GM10266 (cell line): ENCODE results near the gene IL17REL.

ENCODE experiments used
- DNase-seq: peaks from one replicate; pipeline ENCODE4 v3.0.0; 2012; ENCODE audit errors: extremely low spot score
- CTCF ChIP-seq: IDR thresholded peaks from 2 replicates; pipeline ENCODE4 v1.5.1; 2012; ENCODE audit warnings: mild to moderate bottlenecking, low read depth; ENCODE audit not compliant: control insufficient read depth, insufficient read depth; ENCODE audit errors: missing control alignments

IL17REL gene

DNA sequence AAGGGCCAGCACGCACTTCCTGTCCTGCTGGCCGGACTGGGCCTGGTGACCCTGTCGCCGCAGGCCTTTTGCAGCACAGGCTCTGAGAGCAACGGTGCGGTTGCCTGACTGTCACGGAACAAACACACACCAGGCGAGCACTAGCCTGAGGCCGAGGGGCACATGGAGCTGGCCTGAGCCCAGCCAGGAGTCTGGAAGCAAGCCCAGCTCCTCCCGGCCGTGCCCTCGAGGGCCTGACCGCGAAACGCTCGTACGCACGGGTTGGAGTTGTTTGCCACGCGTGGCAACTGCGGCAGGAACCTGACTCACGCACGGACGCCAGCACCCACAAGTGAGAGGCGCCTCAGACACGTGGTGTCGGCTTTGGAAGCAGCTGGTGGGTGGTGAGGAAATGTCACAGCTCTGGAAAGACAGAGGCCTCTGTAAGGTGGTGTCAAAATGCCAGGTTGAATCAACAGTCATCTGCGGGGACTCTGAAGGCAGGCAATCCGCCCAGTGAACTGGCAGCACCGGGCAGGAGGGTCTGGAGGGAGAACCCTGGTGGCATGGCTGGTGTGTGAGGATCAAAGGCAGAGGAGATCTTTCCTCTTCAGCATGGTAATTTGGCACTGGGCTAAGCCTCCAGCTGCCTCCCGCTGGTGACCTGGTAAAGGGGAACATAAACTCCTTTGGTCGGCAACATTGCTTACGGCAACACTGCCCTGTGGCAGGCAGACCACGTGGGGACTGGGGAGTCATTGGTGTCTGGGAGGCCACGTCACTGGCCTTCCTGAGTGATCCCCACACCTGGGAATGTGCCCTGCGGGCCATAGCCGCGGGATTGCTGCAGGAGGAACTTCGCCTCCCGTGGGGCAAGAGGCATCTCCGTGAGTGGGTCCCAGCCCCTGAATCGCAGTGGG is 15.3 kb upstream of the IL17REL start:
- no peak for DNase-seq
- no peak for TF ChIP-seq CTCF

- TF ChIP-seq CTCF: no peak
These were observed 13.4 kb upstream of the IL17REL start for GRCh38 chr22:50025993-50026392.

DNA sequence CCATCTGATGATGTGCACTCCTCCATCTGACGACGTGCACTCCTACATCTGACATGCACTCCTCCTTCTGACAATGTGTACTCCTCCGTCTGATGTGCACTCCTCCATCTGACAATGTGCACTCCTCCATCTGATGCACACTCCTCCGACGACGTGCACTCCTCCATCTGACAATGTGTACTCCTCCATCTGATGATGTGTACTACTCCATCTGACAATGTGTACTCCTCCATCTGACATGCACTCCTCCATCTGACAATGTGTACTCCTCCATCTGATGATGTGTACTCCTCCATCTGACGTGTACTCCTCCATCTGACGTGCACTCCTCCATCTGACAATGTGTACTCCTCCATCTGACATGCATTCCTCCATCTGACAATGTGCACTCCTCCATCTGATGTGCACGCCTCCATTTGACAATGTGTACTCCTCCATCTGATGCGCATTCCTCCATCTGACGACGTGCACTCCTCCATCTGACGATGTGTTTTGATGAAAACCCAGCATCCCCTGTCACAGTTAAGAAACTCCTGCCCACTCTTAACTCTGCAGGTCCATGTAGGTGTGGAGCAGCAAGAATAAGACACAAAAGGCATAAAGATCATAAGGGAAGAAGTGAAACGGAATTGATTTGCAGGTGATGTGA is 9.7 kb upstream of the IL17REL start:
- TF ChIP-seq CTCF: no peak
- no peak for DNase-seq

More at GRCh38 chr22:50025993-50026392, 13.4 kb upstream of the IL17REL start:
- DNase-seq: no peak

- TF ChIP-seq CTCF: no peak
- no peak for DNase-seq
These were observed 8.0 kb upstream of the IL17REL start for GRCh38 chr22:50020606-50021005.

DNA sequence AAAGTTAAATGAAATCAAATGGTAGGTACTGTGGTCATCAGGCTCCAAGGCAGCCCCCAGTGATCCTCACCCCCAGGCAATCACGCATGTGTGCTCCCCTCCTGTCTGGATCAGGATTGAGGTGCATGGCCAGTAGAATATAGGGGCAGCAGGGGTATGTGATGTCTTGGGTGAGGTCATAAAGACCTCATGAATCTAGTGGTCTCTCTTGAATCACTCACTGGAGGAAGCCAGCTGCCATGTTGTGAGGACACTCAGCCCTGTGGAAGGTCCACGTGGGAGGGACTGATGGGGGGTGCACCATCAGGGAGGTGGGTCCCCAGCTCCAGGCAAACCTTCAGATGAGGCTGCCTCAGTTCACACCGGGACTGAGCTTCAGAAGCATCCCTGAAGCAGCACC is 6.8 kb upstream of the IL17REL start:
- no peak for TF ChIP-seq CTCF
- DNase-seq: no peak

- no peak for DNase-seq
- TF ChIP-seq CTCF: no peak
These were observed 6.2 kb upstream of the IL17REL start for GRCh38 chr22:50018608-50019285.

DNA sequence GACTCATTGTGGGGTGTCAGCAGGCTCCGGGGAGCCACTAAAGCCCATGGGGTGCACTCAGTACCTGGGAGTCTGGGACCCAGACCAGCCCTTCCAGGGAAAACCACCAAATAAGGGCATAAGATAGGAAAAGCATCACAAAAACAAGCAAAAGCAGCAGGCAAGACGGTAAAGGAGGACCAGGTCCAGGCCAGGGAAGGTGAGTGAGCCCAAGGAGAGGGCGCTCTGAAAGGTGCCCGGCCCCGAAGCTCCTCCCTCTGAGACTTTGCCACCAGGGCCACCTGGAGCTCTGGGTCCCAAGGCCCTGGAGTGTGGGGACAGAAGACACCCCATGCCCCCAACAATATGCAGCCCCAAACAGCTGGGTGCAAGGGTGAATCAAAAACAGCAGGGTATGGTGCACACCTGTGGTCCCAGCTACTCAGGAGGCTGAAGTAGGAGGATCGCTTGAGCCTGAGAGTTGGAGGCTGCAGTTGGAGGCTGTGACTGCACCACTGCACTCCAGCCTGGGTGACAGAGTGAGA is 5.2 kb upstream of the IL17REL start:
- no peak for DNase-seq
- no peak for TF ChIP-seq CTCF
